BE2C (cell line): Measurements from ENCODE around the gene LPIN2.

Experiments used
- DNase-seq: peaks from one replicate; pipeline ENCODE4 v3.0.0-alpha.2; 2020
- H3K27me3 ChIP-seq: fragments of 250-450 bp; sonication (Bioruptor Pico); 2 replicates; pipeline ENCODE4 v1.5.1; 2020; ENCODE audit warnings: mild to moderate bottlenecking
- H3K36me3 ChIP-seq: fragments of 250-450 bp; sonication (Bioruptor Pico); 2 replicates; pipeline ENCODE4 v1.5.1; 2020; ENCODE audit warnings: mild to moderate bottlenecking
- H3K4me1 ChIP-seq: fragments of 250-450 bp; sonication (Bioruptor Pico); 2 replicates; pipeline ENCODE4 v1.5.1; 2020
- H3K4me3 ChIP-seq: 2 replicates; pipeline ENCODE4 v1.5.1; 2011; ENCODE audit warnings: low read depth, low read length
- H3K9me3 ChIP-seq: fragments of 250-450 bp; sonication (Bioruptor Pico); 2 replicates; pipeline ENCODE4 v1.5.1; 2020
- CTCF ChIP-seq: IDR thresholded peaks from 2 replicates; pipeline ENCODE4 v1.5.1; 2012; ENCODE audit warnings: mild to moderate bottlenecking, low read depth, low read length

The LPIN2 gene

GRCh38 chr18:2969695-2970094, 43.2 kb downstream of the LPIN2 start:
- H3K4me3 ChIP-seq: no peak overlapping the region
- H3K27me3 ChIP-seq: no peaks in the 10 kb centered on the region
- no peak for DNase-seq
- H3K36me3 ChIP-seq: no peaks in the 10 kb centered on the region
- no peaks in the 10 kb centered on the region for H3K9me3 ChIP-seq
- H3K4me1 ChIP-seq: no peaks in the 10 kb centered on the region
- no peak for TF ChIP-seq CTCF

GRCh38 chr18:2968606-2969005, 44.3 kb downstream of the LPIN2 start:
- H3K4me3 ChIP-seq: no peak overlapping the region
- no peak for TF ChIP-seq CTCF
- no peaks in the 10 kb centered on the region for H3K36me3 ChIP-seq
- no peaks in the 10 kb centered on the region for H3K9me3 ChIP-seq
- DNase-seq: no peak
- no peaks in the 10 kb centered on the region for H3K27me3 ChIP-seq
- H3K4me1 ChIP-seq: no peaks in the 10 kb centered on the region

- Histone ChIP-seq H3K4me1 (no peaks in the 10 kb centered on the region), H3K9me3 (no peaks in the 10 kb centered on the region), H3K4me3 (no peak overlapping the region), H3K36me3 (no peaks in the 10 kb centered on the region), H3K27me3 (no peaks in the 10 kb centered on the region)
- DNase-seq: no peak
- no peak for TF ChIP-seq CTCF
These were observed 45.1 kb downstream of the LPIN2 start for GRCh38 chr18:2967820-2968219.

GRCh38 chr18:2967357-2967756, 45.6 kb downstream of the LPIN2 start:
- TF ChIP-seq CTCF: no peak
- Histone ChIP-seq H3K27me3 (no peaks in the 10 kb centered on the region), H3K36me3 (no peaks in the 10 kb centered on the region), H3K4me1 (no peaks in the 10 kb centered on the region), H3K4me3 (no peak overlapping the region), H3K9me3 (no peaks in the 10 kb centered on the region)
- DNase-seq: no peak

GRCh38 chr18:2966560-2966959, 46.4 kb downstream of the LPIN2 start:
- no peak for DNase-seq
- Histone ChIP-seq H3K36me3 (no peaks in the 10 kb centered on the region), H3K27me3 (no peaks in the 10 kb centered on the region), H3K4me3 (no peak overlapping the region), H3K4me1 (0 out of 2 replicates have a peak, but pooled peaks cover 3% of the 10 kb centered on the region), H3K9me3 (no peaks in the 10 kb centered on the region)
- TF ChIP-seq CTCF: no peak

GRCh38 chr18:2965797-2966196, 47.1 kb downstream of the LPIN2 start:
- DNase-seq: no peak
- Histone ChIP-seq H3K4me1 (0 out of 2 replicates have a peak, but pooled peaks cover 4% of the 10 kb centered on the region), H3K27me3 (no peaks in the 10 kb centered on the region), H3K9me3 (no peaks in the 10 kb centered on the region), H3K36me3 (no peaks in the 10 kb centered on the region), H3K4me3 (no peak overlapping the region)
- TF ChIP-seq CTCF: no peak
